Stimulated activated CD4-positive, alpha-beta T cell treated with anti-CD3 and anti-CD28 coated beads, Interleukin-1b, Interleukin-23, amount 100 ng/mL, for 24 hours (primary cell): Measurements from ENCODE around the gene KIF22.
"Not testable (repeated sequence)": the region's sequence is repeated elsewhere in the genome, so short reads cannot be mapped to it uniquely, and the experiment has no call there.

Source experiments
- DNase-seq, 4 experiments: peaks; one replicate each; pipeline ENCODE4 v3.0.0-alpha.2; 2020; ENCODE audit warnings: low read depth in 4 of 4, low spot score in 1 of 4

Gene KIF22

DNA sequence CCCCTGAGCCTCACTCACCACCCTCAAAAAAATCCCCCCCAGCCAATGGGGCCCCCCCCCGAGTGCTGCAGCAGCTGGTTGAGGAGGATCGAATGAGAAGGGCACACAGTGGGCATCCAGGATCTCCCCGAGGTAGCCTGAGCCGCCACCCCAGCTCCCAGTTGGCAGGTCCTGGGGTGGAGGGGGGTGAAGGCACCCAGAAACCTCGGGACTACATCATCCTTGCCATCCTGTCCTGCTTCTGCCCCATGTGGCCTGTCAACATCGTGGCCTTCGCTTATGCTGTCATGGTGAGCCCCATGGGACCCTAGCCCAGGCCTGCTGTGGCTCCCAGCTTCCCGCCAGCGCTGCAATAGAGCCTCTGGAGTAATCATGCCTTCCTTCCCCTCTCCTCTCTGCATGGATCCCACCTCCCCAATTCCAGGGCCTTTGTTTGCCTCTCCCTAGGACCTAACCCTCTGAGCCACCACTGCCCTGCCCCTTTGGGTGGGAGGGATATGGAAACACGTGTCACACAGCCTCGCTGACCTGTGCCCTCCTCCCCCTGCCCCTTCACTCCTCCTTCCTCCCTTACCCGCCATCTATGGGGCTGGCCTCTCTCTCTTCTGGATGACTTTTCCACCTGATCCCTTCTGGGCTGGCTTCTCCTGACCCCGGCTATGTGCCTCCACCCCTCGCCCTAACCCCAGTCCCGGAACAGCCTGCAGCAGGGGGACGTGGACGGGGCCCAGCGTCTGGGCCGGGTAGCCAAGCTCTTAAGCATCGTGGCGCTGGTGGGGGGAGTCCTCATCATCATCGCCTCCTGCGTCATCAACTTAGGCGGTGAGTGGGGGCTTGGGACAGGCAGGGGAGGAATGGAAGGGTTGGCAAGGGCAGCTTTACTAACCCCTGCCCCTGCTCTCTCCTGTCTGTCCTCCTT, 23.4 kb downstream of the KIF22 start:
- DNase-seq: no peak

DNA sequence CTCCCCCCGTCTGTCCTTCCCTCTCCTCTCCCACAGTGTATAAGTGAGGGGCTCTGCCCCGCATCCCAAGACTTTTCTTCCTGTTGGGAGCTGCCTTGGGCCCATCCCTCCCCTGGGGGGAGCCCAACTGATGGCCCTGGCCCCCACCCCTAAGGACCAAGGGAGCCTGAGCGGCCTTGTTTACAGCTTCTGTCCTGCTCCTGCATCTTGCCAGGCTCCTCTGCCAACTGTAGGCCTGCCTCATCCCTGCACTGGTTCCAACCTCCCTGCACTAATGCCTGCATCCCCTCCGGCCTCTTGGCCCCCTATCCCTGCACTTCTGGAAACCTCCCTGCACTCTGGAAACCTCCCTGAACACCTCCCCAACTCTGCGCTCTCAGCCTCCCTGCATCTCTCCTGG, 24.0 kb downstream of the KIF22 start:
- no peak for DNase-seq

DNA sequence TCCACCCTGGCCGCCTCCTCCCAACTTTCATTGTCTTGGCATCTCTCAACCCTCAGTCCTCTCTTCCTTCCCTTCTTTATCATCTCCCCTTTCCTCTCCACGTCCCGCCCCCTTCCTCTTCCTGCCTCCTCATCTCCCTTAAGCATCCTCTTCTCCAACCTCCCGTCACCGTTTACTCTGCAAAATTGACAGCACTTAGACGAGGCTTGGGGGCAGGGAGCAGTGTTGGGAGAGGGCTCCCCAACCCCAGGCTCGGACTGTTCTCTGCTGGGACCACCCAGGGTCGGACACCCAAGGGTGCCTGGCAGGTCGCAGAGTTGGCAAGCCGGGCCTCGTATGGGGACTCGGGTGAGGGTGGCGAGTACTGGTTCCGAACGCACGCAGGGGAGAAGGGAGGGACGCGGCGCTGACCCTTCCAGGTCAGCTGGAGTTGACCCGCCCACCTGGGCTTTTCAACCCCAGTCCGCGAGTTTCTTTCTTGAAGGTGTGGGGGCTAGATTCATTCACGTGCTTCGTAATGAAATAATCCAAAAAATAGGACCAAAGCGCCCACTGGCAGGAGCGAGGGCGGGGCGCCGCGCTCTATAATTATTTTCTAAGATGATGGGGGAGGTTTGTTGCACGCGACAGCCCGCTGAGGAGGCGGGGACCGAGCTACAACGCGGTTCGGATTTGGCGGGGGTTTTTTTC, 24.6 kb downstream of the KIF22 start:
- DNase-seq: no peak

DNA sequence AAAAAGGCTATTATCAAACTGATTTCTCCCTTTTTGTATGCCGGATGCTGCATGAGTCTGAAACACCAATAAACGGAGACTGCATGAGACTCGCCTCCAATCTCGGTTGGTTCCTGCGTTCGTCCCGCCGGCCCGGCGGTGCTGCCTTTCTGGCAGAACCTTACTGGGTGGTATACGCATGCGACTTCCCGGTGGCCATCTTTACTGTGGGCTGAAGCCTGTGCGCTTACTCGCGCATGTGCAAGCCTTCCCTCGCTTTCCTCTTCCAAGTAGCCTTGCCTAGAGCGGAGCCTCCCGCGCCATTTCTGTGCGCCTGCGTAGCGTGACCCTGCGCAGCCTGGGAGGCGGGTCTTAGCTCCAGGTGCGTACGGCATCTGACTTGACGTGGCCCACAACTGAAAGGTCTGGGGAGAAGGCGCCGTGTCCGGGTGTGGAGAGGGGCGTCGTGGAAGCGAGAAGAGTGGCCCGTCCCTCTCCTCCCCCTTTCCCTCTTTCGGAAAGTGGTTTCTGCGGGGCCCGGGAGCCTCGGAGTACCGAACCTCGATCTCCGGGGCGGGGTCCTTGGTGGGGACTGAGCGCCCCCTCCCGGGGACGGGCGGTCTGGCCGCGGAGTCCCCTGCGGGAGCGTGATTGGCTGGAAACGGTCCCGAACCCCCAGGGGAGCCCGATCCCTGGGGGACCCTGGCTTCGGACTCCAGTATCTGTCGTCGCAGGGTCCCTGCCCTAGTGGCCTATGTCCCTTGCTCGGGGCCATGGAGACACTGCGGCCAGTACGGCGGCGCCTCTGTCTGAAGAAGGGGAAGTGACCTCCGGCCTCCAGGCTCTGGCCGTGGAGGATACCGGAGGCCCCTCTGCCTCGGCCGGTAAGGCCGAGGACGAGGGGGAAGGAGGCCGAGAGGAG, 25.5 kb downstream of the KIF22 start, which contains the start of gene PAGR1:
Gene PAGR1 (plus strand): TSS at position 360 of the 901 bp plus-strand sequence. CDS start 374 bp downstream, at position 734.
- peak; percentile 93 to 96 (median 95) for DNase-seq

DNA sequence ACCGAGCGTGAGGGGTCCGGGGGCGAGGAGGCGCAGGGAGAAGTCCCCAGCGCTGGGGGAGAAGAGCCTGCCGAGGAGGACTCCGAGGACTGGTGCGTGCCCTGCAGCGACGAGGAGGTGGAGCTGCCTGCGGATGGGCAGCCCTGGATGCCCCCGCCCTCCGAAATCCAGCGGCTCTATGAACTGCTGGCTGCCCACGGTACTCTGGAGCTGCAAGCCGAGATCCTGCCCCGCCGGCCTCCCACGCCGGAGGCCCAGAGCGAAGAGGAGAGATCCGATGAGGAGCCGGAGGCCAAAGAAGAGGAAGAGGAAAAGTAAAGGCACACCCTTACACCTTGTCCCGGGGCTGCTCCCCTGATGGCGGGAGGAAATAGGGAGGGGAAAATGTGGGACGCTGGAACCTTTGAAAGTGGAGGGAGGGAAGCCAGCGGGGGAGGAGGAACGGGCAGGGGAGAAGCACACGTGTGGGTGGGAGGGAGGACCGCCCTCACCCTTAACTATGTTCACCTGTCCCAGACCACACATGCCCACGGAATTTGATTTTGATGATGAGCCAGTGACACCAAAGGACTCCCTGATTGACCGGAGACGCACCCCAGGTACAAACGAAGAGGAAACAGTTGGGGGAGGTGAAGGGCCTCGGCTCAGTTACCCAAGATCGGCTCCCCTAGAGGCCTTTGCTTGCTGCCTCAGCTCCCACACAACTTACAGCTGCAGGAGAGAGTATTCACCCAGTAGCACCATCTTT, 26.3 kb downstream of the KIF22 start:
- peak in 1 of 4 experiments; percentile 70 for DNase-seq

DNA sequence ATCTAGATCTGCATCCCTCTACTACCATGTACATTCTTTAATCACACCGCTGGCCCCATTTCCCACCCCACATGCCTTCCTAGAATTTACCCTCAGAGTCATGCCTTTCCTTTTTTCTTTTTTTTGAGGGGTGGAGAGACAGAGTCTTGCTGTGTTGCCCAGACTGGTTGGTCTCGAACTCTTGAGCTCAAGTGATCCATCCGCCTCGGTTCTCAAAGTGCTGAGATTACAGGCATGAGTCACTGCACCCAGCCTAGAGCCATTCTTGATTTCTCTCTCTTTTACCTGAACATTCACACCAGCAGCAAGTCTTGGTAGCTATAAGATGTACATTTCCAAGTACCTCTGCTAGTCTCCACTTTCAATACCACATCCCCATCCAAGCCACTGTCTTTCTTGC, 27.5 kb downstream of the KIF22 start:
- DNase-seq: no peak

DNA sequence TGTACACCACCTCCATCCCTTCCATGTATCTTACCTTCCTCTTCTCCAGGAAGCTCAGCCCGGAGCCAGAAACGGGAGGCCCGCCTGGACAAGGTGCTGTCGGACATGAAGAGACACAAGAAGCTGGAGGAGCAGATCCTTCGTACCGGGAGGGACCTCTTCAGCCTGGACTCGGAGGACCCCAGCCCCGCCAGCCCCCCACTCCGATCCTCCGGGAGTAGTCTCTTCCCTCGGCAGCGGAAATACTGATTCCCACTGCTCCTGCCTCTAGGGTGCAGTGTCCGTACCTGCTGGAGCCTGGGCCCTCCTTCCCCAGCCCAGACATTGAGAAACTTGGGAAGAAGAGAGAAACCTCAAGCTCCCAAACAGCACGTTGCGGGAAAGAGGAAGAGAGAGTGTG, 29.0 kb downstream of the KIF22 start:
- no peak for DNase-seq

DNA sequence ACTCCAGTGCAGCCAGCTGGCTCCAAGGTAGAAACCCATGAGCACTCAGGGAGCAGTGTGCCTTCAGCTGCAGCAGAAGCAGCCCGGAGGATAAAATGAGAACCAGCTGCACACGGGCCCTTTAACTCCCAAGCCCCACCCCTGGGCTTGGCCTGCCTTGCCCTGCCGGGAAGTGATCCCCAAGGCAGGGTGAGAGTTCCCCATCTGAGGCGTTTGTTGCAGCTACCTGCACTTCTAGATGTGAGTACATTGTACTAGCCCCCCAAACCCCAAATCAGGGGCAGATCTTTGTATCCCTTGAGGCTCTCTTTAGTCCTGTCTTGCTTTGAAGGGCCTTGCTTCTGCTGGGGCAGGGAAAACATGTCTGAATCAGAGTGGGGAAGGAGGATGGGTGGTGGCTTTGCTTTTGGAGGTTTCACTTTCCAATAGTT, 29.7 kb downstream of the KIF22 start, which contains the start of gene MVP:
Gene MVP (plus strand): TSS at position 192 of the 431 bp plus-strand sequence. CDS start 10,088 bp downstream, outside the sequence.
- no peak for DNase-seq

DNA sequence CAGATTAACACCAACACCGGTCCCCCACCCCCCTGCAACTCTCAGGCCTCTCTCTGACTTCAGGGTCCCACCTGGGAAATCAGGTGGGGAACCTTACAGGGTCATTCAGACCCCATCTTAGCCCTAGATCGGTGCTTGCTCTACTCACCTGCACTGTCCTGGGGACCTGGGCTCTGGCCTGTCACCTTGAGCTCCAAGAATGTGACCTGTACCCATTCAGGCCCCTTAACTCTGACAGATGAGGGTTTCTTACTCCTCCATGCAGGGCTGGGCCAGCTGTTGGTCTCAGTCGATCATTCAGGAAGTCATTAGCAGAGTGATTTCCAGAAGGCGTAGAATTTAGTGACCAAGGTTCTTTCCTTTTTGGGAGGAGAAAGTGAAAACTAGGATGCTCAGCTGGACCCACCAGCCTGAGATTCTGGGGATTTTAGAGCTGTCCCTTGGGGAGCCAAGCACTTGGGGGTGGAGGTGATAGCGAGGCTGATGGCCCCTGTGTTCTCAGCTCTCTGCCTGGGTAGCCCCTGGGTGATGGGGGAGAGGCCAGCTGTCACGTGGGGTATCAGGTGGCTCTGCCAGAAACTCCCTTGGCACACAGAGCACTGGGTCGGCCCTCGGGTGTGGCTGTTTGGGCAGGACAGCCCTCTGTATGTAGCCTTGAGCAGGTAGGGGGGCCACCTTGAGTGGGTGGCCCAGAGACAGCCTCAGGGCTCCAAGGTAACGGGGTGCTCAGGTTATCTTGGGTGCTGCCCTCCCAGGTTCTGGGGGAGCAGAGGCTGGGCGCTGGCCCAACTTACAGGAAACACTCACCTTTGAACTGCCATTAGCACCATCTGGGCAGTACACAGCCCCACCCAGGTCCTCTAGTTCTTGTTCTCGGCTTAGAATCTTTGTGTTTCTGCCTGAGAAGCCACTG, 30.4 kb downstream of the KIF22 start:
- no peak for DNase-seq

DNA sequence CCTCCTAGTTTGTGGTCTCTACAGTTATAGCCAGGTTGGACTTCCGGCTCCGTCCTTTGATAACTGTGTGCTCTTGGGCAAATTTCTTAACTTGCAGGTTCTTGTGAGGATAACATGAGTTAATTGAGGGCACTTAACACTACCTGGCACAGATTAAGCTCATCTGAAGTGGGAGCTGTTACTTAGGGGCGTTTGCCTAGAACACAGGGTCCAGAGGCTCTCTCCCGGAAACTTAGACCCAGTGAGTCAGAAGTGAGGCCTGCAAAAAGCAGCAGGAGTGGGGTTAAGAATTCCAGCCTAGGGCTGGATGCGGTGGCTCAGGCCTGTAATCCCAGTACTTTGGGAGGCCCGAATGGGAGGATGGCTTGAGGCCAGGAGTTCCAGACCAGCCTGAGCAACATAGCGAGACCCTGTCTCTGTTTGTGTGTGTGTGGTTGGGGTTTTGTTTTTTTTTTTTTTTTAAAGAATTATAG, 31.1 kb downstream of the KIF22 start:
- DNase-seq: no peak

DNA sequence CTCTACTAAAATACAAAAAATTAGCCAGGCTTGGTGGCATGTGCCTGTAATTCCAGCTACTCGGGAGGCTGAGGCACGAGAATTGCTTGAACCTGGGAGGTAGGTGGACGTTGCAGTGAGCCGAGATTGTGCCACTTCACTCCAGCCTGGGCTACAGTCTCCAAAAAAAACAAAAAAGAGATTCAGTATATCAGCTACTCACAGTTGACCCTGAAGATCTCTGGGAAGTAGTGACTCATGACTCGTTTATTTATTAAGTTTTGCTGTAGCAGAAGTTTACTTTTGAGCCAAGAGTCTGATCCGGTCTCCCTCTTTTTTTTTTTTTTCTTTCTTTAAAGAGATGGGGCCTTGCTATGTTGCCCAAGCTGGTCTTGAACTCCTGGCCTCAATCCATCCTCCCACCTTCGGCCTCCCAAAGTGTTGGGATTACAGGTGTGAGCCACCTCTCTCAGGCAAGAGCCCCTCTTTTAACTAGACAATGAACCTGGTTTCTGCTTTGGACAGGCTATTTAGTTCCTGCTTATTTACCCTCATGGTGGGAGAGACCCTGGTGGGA, 34.1 kb downstream of the KIF22 start:
- no peak for DNase-seq

DNA sequence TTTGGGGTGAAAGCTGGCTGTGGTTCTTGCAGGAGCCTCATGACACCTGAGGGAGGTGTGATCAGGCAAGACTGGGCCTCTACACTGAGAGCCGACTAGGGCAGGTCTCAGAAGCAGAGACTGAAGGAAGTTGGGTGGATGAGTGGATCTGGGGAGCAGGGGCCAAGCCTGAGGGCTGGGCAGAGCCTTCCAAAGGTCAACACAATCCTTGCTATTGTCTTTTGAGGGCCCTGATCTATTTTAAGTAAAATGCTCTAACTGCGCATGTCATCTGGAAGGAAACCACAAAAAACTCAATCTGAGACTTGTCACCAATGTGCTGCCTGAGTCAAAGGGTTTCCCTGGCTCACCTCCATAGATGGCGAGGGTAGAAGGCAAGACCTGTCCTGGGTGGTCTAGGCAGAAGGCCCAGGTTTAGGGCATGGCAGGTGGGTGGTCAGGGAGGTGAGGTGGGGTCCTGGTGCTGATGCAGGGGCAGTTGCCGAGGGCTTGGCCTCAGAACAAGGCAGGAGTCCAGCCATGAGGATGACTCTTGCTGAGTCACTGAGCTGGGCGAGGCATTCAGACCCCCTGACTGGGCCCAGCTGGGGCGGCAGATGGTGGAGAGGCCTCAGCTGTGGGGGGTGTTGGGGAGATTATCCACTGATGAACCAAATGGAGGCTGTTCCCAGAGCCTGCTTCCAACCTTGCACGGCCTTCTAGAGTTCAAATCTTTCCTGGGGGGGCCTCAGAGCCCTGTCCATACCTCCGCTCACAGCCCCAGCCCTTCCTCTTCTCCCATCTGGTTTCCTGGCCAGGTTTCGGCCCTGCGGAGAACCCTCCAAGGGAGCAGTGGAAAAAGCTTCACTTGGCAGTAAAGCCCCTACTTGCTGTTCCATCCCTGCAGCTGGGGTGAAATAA, 34.8 kb downstream of the KIF22 start:
- no peak for DNase-seq

DNA sequence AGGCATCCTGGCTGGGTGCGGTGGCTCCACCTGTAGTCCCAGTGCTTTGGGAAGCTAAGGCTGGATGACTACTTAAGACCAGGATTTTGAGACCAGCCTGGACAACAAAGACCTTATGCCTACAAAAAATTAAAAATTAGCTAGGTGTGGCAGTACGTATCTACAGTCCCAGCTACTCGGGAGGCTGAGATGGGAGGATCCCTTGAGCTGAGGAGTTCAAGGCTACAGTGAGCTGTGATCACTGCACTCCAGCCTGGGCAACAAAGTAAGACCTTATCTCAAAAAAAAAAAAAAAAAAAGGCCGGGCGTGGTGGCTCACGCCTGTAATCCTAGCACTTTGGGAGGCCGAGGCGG, 35.8 kb downstream of the KIF22 start:
- no peak for DNase-seq

DNA sequence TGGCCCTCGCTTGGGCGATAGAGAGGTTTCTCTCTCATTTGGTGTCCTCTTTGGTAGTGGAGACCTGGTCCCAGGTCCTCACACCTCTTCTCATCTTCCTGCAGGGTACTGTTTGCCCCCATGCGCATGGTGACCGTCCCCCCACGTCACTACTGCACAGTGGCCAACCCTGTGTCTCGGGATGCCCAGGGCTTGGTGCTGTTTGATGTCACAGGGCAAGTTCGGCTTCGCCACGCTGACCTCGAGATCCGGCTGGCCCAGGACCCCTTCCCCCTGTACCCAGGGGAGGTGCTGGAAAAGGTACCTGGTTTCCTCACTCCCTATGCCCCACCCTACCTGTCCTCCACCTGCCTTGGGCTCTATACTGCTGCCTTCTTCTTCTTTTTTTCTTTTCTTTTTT, 40.2 kb downstream of the KIF22 start:
- DNase-seq: no peak

DNA sequence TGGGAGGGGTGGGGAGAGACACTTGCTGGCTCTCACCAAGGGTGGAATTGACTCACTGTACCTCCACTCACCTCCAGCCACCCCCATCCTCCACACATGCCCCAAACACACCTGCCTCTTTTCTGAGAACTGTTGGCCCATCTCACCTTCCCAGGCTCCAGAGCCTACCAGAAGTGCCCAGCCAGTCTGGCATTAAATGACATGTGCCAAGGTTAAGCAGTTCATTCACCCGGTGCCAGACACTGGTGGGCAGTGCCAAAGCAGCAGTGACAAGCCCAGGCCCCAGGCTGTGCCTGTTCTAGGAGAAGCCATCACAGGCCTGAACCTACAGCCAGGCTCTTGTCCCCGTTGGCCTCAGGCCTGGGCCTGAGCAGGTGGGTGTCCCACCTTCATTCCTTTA, 40.9 kb downstream of the KIF22 start:
- no peak for DNase-seq

DNA sequence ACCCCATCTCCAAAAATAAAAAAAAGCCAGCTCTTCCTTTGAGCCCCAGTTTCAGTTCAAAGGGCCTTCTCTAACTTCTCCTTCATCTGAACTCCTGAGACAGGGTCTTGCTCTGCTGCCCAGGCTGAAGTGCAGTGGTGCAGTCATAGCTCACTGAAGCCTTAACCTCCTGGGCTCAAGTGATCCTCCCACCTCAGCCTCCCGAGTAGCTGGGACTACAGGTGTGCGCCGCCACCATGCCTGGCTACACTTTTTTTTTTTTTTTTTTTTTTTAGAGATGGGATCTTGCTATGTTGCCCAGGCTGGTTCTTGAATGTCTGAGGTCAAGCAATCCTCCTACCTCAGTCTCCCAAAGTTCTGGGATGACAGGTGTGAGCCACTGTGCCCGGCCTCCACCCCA, 42.7 kb downstream of the KIF22 start:
- DNase-seq: not testable (repeated sequence)

DNA sequence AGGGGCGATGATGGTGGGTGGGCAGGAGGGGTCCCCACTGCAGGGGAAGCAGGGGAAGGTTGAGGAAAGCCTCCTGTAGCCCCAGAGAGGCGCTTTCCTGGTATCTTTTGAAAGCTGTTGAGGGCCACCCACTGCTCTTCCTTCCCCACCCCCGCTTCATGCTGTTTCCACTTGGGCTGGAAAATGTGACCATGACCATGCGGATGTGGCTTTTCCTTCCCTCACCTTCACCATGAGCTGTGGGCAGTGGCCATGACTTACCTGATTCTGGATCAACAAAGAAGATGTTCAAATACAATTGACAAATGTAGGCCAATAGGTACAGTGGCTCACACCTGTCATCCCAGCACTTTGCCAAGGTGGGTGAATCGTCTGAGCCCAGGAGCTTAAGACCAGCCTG, 43.5 kb downstream of the KIF22 start:
- no peak for DNase-seq

DNA sequence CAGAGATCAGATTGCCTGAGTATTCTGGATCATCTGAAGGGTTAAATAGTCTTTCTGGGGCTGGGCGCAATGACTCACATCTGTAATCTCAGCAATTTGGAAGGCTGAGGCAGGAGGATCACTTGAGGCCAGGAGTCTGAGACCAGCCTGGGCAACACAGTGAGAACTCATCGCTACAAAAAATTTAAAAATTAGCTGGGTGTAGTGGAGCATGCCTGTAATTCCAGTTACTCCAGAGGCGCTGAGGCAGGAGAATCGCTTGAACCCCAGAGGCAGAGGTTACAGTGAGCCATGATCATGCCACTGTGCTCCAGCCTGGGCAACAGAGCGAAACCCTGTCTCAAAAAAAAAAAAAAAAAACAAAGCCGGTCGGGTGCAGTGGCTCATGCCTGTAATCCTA, 45.4 kb downstream of the KIF22 start:
- DNase-seq: no peak
